ENCODE measurements around the gene NRBF2.
"Not testable (repeated sequence)": the region's sequence is repeated elsewhere in the genome, so short reads cannot be mapped to it uniquely, and the experiment has no call there.

Gene NRBF2

GRCh38 chr10:63133056-63133820, at the start of gene NRBF2:
Gene NRBF2 (plus strand): TSS chr10:63133328. CDS start chr10:63133471, 143 bp downstream.
- peak within 1 kb of the TSS; percentile 93 for H3K4me3 ChIP-seq (ENCODE audit: control insufficient read depth, low read depth, low read length)
- TF ChIP-seq CTCF (conservative IDR thresholded peaks at IDR 0.05; ENCODE audit: control insufficient read depth, insufficient read depth, low read depth, low read length): peak; percentile 1
- DNase-seq (ENCODE audit: low read depth): peak; percentile 99

GRCh38 chr10:63083406-63083805, 49.7 kb upstream of the NRBF2 start:
- H3K4me3 ChIP-seq (ENCODE audit: control insufficient read depth, low read depth, low read length); DNase-seq (ENCODE audit: low read depth): not testable (repeated sequence)

- peak; percentile 70 for TF ChIP-seq CTCF (conservative IDR thresholded peaks at IDR 0.05; ENCODE audit: control insufficient read depth, insufficient read depth, low read depth, low read length)
- DNase-seq (ENCODE audit: low read depth): peak; percentile 87
- H3K4me3 ChIP-seq (ENCODE audit: control insufficient read depth, low read depth, low read length): no peak overlapping the region
These were observed 49.0 kb upstream of the NRBF2 start for GRCh38 chr10:63083904-63084689.

- H3K4me3 ChIP-seq (ENCODE audit: control insufficient read depth, low read depth, low read length): no peak overlapping the region
- no peak for TF ChIP-seq CTCF (conservative IDR thresholded peaks at IDR 0.05; ENCODE audit: control insufficient read depth, insufficient read depth, low read depth, low read length)
- DNase-seq (ENCODE audit: low read depth): no peak
These were observed 48.3 kb upstream of the NRBF2 start for GRCh38 chr10:63084690-63085382.

- peak; percentile 46 for DNase-seq (ENCODE audit: low read depth)
- no peak for TF ChIP-seq CTCF (conservative IDR thresholded peaks at IDR 0.05; ENCODE audit: control insufficient read depth, insufficient read depth, low read depth, low read length)
- no peak overlapping the region for H3K4me3 ChIP-seq (ENCODE audit: control insufficient read depth, low read depth, low read length)
These were observed 39.9 kb upstream of the NRBF2 start for GRCh38 chr10:63093227-63093626.

GRCh38 chr10:63094405-63094804, 38.7 kb upstream of the NRBF2 start:
- H3K4me3 ChIP-seq (ENCODE audit: control insufficient read depth, low read depth, low read length): no peak overlapping the region
- DNase-seq (ENCODE audit: low read depth): peak; percentile 24
- no peak for TF ChIP-seq CTCF (conservative IDR thresholded peaks at IDR 0.05; ENCODE audit: control insufficient read depth, insufficient read depth, low read depth, low read length)

GRCh38 chr10:63094881-63095280, 38.2 kb upstream of the NRBF2 start:
- TF ChIP-seq CTCF (conservative IDR thresholded peaks at IDR 0.05; ENCODE audit: control insufficient read depth, insufficient read depth, low read depth, low read length): no peak
- H3K4me3 ChIP-seq (ENCODE audit: control insufficient read depth, low read depth, low read length): no peak overlapping the region
- DNase-seq (ENCODE audit: low read depth): no peak

All from fibroblast of mammary gland (primary cell).